Measurements from ENCODE around the gene FAM47B. TPM values are rescaled to one million over a fixed set of nuclear protein-coding genes. Genes with fewer than 3 reads are reported as not detected.

Gene FAM47B
- total and polyA plus RNA-seq, 2 of the 8 experiments (the other 6 are each of a cell fraction or from before 2014, with no cell fraction given): not detected

- TF ChIP-seq JUND (IDR thresholded peaks at IDR 0.05; ENCODE audit: low read length) (no peak), BRCA1 (IDR thresholded peaks at IDR 0.05; ENCODE audit: low read depth, low read length) (no peak), CHD1 (IDR thresholded peaks at IDR 0.05; ENCODE audit: low read depth, low read length) (no peak), YY1 (IDR thresholded peaks at IDR 0.05; ENCODE audit: low read depth, low read length) (no peak), GABPA (IDR thresholded peaks at IDR 0.05; ENCODE audit: borderline replicate concordance, insufficient read depth, low read length) (no peak)
Measured at GRCh38 chrX:34956916-34957315, 14.3 kb downstream of the FAM47B start (continued).
